ENCODE results near the gene DGKH.

DNA sequence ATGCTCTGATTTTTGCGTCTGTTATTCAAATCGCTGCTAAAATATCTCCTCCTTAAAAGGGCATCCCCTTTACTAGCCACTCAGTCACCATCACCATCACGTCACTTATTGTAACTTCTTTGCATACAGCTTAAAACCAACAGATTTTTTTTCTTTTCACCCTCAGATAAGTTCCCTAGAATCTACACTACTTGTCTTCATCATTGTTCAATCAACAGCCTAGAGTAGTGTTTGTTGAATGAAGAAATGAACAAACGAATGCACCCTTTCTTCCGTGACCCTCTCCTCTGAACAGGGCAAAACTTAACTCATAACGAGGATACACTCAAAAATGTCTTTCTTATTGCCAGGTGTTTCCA, 222.4 kb downstream of the DGKH start:
- TF ChIP-seq, protein P1, sequence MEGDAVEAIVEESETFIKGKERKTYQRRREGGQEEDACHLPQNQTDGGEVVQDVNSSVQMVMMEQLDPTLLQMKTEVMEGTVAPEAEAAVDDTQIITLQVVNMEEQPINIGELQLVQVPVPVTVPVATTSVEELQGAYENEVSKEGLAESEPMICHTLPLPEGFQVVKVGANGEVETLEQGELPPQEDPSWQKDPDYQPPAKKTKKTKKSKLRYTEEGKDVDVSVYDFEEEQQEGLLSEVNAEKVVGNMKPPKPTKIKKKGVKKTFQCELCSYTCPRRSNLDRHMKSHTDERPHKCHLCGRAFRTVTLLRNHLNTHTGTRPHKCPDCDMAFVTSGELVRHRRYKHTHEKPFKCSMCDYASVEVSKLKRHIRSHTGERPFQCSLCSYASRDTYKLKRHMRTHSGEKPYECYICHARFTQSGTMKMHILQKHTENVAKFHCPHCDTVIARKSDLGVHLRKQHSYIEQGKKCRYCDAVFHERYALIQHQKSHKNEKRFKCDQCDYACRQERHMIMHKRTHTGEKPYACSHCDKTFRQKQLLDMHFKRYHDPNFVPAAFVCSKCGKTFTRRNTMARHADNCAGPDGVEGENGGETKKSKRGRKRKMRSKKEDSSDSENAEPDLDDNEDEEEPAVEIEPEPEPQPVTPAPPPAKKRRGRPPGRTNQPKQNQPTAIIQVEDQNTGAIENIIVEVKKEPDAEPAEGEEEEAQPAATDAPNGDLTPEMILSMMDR (conservative IDR thresholded peaks at IDR 0.05; ENCODE audit: low read length): no peak
- TF ChIP-seq EZH2phosphoT487 (IDR thresholded peaks at IDR 0.05; ENCODE audit: borderline replicate concordance): no peak
